Suprapubic skin (tissue), 4 donors: Measurements from ENCODE around the gene ARFGEF3. TPM values are rescaled to one million over a fixed set of nuclear protein-coding genes. Genes with fewer than 3 reads are reported as not detected.

ENCODE experiments used
- DNase-seq, 2 donors: peaks; one replicate each; pipeline ENCODE4 v3.0.0-alpha.2; 2019; ENCODE audit warnings: low spot score in 2 of 2
- H3K27ac ChIP-seq: fragments of 200-600 bp; sonication (generic); one replicate; pipeline ENCODE4 v1.5.1; 2019
- H3K27me3 ChIP-seq: fragments of 200-600 bp; sonication (generic); one replicate; pipeline ENCODE4 v1.5.1; 2019
- H3K36me3 ChIP-seq: fragments of 200-600 bp; sonication (generic); one replicate; pipeline ENCODE4 v1.5.1; 2019
- H3K4me1 ChIP-seq: fragments of 200-600 bp; sonication (generic); one replicate; pipeline ENCODE4 v1.5.1; 2019
- H3K4me3 ChIP-seq: fragments of 200-600 bp; sonication (generic); one replicate; pipeline ENCODE4 v1.5.1; 2019; ENCODE audit warnings: mild to moderate bottlenecking
- H3K9me3 ChIP-seq: fragments of 200-600 bp; sonication (generic); one replicate; pipeline ENCODE4 v1.5.1; 2019
- EP300 ChIP-seq: sonication (generic); formaldehyde crosslinking; IDR thresholded peaks from one replicate; pipeline ENCODE4 v1.6.1; 2017; ENCODE audit warnings: antibody characterized with exemption
- POLR2A ChIP-seq, 2 donors: fragments of 450-650 bp; IDR thresholded peaks; one replicate each; pipeline ENCODE4 v1.6.1; 2017; ENCODE audit warnings: antibody characterized with exemption in 2 of 2, mild to moderate bottlenecking in 2 of 2, moderate library complexity in 2 of 2
- POLR2AphosphoS5 ChIP-seq, 3 donors: sonication (generic); formaldehyde crosslinking; IDR thresholded peaks; one replicate each; pipeline ENCODE4 v1.6.1; 2017; ENCODE audit warnings: antibody characterized with exemption in 3 of 3
- WGBS: methylation state at CpG from one replicate; pipeline ENCODE4 v1.1.5; 2018; 5-methylcytosine and 5-hydroxymethylcytosine counted together
- total RNA-seq, 4 donors: library from RNA; depleted of rRNA; stranded (reverse); fragments of >200 nt; gene quantifications; one replicate each; pipeline ENCODE4 v1.1.0, GENCODE V29; 2016
- TF ChIP-seq, protein P1 (sequence below), 2 donors: fragments of 200-600 bp in 1 of 2; fragments of 450-650 bp in 1 of 2; sonication (generic) in 1 of 2; IDR thresholded peaks; one replicate each; pipeline ENCODE4 v1.5.1; 2016 to 2019; ENCODE audit warnings: antibody characterized with exemption in 2 of 2, mild to moderate bottlenecking in 1 of 2, moderate library complexity in 1 of 2

The ARFGEF3 gene
- total RNA-seq, 4 donors from 2014 or later: 5.1 to 20.6 (median 9.6) TPM

DNA sequence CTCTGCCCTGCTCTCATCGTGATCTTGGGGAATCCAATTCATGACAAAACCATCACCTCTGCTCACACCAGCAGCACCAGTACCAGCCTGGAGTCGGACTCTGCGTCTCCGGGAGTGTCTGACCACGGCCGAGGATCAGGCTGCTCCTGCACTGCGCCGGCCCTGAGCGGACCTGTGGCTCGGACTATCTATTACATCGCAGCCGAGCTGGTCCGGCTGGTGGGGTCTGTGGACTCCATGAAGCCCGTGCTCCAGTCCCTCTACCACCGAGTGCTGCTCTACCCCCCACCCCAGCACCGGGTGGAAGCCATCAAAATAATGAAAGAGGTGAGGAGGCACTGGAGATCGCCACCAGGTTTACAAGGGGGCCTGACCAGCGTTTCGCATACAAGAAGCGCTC lies 93.7 kb downstream of the ARFGEF3 start:
- no peak for TF ChIP-seq EP300
- TF ChIP-seq, protein P1, sequence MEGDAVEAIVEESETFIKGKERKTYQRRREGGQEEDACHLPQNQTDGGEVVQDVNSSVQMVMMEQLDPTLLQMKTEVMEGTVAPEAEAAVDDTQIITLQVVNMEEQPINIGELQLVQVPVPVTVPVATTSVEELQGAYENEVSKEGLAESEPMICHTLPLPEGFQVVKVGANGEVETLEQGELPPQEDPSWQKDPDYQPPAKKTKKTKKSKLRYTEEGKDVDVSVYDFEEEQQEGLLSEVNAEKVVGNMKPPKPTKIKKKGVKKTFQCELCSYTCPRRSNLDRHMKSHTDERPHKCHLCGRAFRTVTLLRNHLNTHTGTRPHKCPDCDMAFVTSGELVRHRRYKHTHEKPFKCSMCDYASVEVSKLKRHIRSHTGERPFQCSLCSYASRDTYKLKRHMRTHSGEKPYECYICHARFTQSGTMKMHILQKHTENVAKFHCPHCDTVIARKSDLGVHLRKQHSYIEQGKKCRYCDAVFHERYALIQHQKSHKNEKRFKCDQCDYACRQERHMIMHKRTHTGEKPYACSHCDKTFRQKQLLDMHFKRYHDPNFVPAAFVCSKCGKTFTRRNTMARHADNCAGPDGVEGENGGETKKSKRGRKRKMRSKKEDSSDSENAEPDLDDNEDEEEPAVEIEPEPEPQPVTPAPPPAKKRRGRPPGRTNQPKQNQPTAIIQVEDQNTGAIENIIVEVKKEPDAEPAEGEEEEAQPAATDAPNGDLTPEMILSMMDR (IDR thresholded peaks at IDR 0.05): no peak
- TF ChIP-seq POLR2A (IDR thresholded peaks at IDR 0.05): no peak
- no peak for TF ChIP-seq POLR2AphosphoS5 (IDR thresholded peaks at IDR 0.05)
- Histone ChIP-seq H3K9me3 (no peaks in the 10 kb centered on the region), H3K4me3 (no peak overlapping the region), H3K4me1 (peaks cover 4% of the 10 kb centered on the region), H3K36me3 (no peaks in the 10 kb centered on the region), H3K27ac (no peak overlapping the region), H3K27me3 (no peaks in the 10 kb centered on the region)
- DNase-seq: no peak
- WGBS: 94% methylated on average over 20 of the region's 20 CpGs

DNA sequence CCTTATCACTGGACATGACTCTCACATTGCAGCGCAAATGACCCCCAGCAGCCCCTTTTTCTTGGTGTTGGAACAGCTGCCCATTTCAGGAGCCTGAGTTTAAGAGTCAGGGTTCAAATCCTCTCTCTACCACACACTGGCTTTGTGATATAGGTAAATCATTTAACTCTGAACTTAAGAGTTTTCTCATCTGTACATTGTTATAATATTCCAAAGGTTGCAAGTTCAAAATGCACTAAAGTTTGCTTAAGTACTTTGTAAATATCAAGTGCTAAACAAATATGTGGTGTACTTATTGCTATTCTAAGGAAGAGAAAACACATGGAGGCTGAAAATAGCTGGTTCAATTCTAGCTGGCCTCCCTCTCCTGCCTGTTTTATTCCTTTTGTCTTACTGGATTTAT lies 95.9 kb downstream of the ARFGEF3 start:
- Histone ChIP-seq H3K9me3 (no peaks in the 10 kb centered on the region), H3K27me3 (no peaks in the 10 kb centered on the region), H3K4me3 (no peak overlapping the region), H3K4me1 (no peaks in the 10 kb centered on the region), H3K36me3 (no peaks in the 10 kb centered on the region), H3K27ac (no peak overlapping the region)
- WGBS: 100% methylated on average over 1 of the region's 1 CpG
- no peak for DNase-seq
- TF ChIP-seq EP300 (no peak), POLR2A (IDR thresholded peaks at IDR 0.05) (no peak), POLR2AphosphoS5 (IDR thresholded peaks at IDR 0.05) (no peak)
- TF ChIP-seq, protein P1 (IDR thresholded peaks at IDR 0.05): no peak

DNA sequence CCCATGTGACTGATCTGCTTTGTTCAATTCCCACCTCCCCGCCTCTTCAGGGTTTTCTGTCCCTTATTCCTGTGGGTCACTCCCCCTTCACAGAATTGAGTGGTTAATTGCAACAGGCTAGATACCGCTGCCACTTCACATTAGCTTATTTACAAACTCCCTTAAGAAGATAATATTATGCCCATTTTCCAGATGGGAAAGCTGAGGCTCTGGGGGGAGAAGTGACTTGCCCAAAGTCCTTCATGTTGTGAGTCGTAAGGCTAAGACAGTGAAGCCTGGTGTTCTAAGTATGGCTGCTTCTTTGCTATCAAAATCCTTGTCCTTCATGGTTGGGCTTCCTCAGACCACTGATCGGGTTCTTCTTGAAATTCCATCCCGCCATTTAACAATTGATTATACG lies 96.5 kb downstream of the ARFGEF3 start:
- TF ChIP-seq POLR2AphosphoS5 (IDR thresholded peaks at IDR 0.05) (no peak), EP300 (no peak), POLR2A (IDR thresholded peaks at IDR 0.05) (no peak)
- TF ChIP-seq, protein P1 (IDR thresholded peaks at IDR 0.05): no peak
- Histone ChIP-seq H3K4me3 (no peak overlapping the region), H3K27me3 (no peaks in the 10 kb centered on the region), H3K36me3 (no peaks in the 10 kb centered on the region), H3K4me1 (no peaks in the 10 kb centered on the region), H3K9me3 (no peaks in the 10 kb centered on the region), H3K27ac (no peak overlapping the region)
- 93% methylated on average over 6 of the region's 6 CpGs for WGBS
- no peak for DNase-seq

DNA sequence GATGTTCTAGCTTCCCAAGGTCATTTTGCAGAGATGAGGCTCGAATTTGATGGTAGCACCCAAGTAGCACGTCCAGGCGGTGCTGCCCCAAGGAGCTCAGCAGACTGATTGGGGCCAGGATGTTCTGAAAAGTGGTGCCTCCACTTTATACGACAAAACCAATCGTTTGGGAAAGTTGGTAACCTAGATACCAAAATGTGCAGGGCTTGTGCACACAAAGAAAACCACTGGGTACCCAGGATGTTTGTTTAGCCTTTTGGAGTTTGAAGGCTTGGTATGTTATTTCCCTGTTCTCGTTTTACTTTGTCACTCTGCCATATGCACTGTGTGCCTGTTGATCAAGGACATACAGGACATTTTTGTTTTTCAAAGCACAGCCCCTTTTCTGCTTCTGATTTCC lies 97.3 kb downstream of the ARFGEF3 start:
- no peak overlapping the region for H3K27ac ChIP-seq
- H3K4me3 ChIP-seq: no peak overlapping the region
- TF ChIP-seq EP300: no peak
- 77% methylated on average over 6 of the region's 6 CpGs for WGBS
- no peaks in the 10 kb centered on the region for H3K27me3 ChIP-seq
- H3K9me3 ChIP-seq: no peaks in the 10 kb centered on the region
- DNase-seq: no peak
- no peaks in the 10 kb centered on the region for H3K4me1 ChIP-seq
- H3K36me3 ChIP-seq: no peaks in the 10 kb centered on the region

DNA sequence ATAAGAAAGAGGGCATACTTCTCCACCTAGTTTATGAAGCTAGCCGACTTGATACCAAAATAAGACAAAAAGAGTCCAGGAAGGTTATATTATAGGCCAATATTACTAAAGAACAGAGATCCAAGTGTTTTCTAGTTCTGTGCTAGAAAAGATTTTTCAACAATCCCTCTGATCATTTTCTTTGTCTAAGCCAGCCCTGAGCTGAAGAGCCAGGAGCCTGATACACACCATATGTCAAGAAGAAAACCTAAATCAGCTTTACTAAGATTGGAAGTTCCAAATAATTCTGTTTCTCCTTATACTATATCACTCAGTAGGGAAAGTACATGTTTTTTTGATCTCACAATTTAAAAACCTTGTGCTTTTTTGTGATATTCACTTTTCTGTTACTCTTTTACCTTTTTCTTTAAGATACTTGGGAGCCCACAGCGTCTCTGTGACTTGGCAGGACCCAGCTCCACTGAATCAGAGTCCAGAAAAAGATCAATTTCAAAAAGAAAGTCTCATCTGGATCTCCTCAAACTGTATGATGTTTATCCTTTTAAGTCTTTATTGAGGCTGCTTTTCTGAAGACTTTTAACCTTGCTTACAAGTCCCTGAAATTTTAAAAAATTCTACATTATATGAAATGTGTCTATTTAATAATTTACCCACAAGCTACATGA lies 99.5 kb downstream of the ARFGEF3 start:
- no peak overlapping the region for H3K27ac ChIP-seq
- H3K4me3 ChIP-seq: no peak overlapping the region
- no peaks in the 10 kb centered on the region for H3K27me3 ChIP-seq
- no peaks in the 10 kb centered on the region for H3K4me1 ChIP-seq
- 54% methylated on average over 2 of the region's 2 CpGs for WGBS
- no peaks in the 10 kb centered on the region for H3K9me3 ChIP-seq
- H3K36me3 ChIP-seq: no peaks in the 10 kb centered on the region
- no peak for DNase-seq
- TF ChIP-seq, protein P1 (IDR thresholded peaks at IDR 0.05): no peak
- TF ChIP-seq POLR2AphosphoS5 (IDR thresholded peaks at IDR 0.05) (no peak), POLR2A (IDR thresholded peaks at IDR 0.05) (no peak), EP300 (no peak)

DNA sequence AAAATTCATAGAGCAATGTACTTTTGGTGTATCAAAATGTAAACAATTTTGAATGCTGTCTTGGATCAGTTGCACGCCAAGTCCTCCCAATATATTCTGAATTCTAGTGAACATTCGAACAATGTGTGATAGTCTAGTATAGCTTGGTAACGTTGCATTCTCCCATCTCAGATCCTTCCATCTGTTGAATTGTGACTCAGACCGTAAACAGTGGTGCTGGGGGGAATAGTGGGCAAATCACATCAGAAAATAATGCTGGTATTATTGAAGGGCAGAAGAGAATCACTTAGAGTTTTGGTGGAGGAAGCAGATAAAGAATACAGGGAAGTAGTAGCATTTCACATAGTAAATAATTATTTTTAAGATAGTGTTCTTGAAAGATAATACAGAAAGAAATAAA lies 102.2 kb downstream of the ARFGEF3 start:
- H3K4me3 ChIP-seq: no peak overlapping the region
- H3K9me3 ChIP-seq: no peaks in the 10 kb centered on the region
- TF ChIP-seq EP300 (no peak), POLR2AphosphoS5 (IDR thresholded peaks at IDR 0.05) (no peak)
- TF ChIP-seq, protein P1 (IDR thresholded peaks at IDR 0.05): no peak
- no peaks in the 10 kb centered on the region for H3K4me1 ChIP-seq
- H3K27ac ChIP-seq: no peak overlapping the region
- H3K27me3 ChIP-seq: no peaks in the 10 kb centered on the region
- no peaks in the 10 kb centered on the region for H3K36me3 ChIP-seq
- WGBS: 92% methylated on average over 4 of the region's 4 CpGs
- DNase-seq: no peak
